Urinary bladder (tissue), 4 donors: ENCODE measurements around the gene C10orf71. TPM values are rescaled to one million over a fixed set of nuclear protein-coding genes. Genes with fewer than 3 reads are reported as not detected.

Experiments
- DNase-seq: peaks from one replicate; pipeline ENCODE4 v3.0.0-alpha.2; 2015; ENCODE audit errors: extremely low spot score
- H3K27ac ChIP-seq: one replicate; pipeline ENCODE4 v1.5.1; 2013; ENCODE audit warnings: low read depth, mild to moderate bottlenecking, moderate library complexity
- H3K36me3 ChIP-seq: one replicate; pipeline ENCODE4 v1.6.1; 2013; ENCODE audit warnings: mild to moderate bottlenecking, moderate library complexity; ENCODE audit not compliant: insufficient read depth
- H3K4me1 ChIP-seq: one replicate; pipeline ENCODE4 v1.6.1; 2013; ENCODE audit warnings: mild to moderate bottlenecking, moderate library complexity; ENCODE audit not compliant: insufficient read depth
- H3K4me3 ChIP-seq: one replicate; pipeline ENCODE4 v1.5.1; 2013; ENCODE audit warnings: low read depth, low read length
- WGBS: extraction: QIAGEN DNeasy Blood & Tissue Kit; methylation state at CpG from one replicate; pipeline ENCODE4 v1.1.7; 2013; 5-methylcytosine and 5-hydroxymethylcytosine counted together
- polyA plus RNA-seq: library from polyadenylated mRNA; stranded (reverse); fragments of 200-250 nt; gene quantifications from one replicate; pipeline ENCODE4 v1.2.3, GENCODE V29; 2013
- total RNA-seq: library from RNA; depleted of rRNA; stranded (reverse); fragments of >200 nt; gene quantifications from one replicate; pipeline ENCODE4 v1.2.3, GENCODE V29; 2014
- donor health status: healthy with polysubstance abuse.
- donor health status: healthy.

The C10orf71 gene
- total and polyA plus RNA-seq, 2 donors: 0.37 TPM; not detected in 1

- 85% methylated on average over 5 of the region's 5 CpGs for WGBS
- Histone ChIP-seq H3K36me3 (no peaks in the 10 kb centered on the region), H3K4me3 (no peak overlapping the region), H3K27ac (no peak overlapping the region), H3K4me1 (no peaks in the 10 kb centered on the region)
- no peak for DNase-seq
These were observed 5.2 kb downstream of the C10orf71 start for GRCh38 chr10:49304137-49304536.

GRCh38 chr10:49307921-49308320, 9.0 kb downstream of the C10orf71 start:
- no peaks in the 10 kb centered on the region for H3K4me1 ChIP-seq
- H3K4me3 ChIP-seq: no peak overlapping the region
- no peak overlapping the region for H3K27ac ChIP-seq
- no peak for DNase-seq
- no peaks in the 10 kb centered on the region for H3K36me3 ChIP-seq
- 96% methylated on average over 1 of the region's 1 CpG for WGBS

DNA sequence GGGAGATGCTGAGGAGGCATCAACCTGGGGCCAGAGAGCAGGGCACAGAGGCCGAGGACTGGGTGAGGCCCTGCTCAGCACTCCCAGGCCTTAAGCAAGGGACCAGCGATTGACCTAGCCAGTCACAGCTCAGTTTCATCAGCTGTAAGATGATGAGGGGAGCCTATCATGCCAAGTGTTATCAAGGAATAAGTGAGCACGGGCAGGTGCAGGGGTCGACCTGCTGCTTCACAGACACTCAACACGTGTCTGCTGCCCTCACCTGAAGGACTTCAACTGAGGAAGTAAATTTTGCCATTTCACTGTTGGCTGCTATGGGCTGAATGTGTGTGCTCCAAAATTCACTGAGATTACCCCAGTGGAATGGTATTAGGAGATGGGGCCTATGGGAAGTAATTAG, 9.9 kb downstream of the C10orf71 start:
- no peak overlapping the region for H3K4me3 ChIP-seq
- H3K36me3 ChIP-seq: no peaks in the 10 kb centered on the region
- 93% methylated on average over 5 of the region's 5 CpGs for WGBS
- no peaks in the 10 kb centered on the region for H3K4me1 ChIP-seq
- no peak for DNase-seq
- no peak overlapping the region for H3K27ac ChIP-seq

DNA sequence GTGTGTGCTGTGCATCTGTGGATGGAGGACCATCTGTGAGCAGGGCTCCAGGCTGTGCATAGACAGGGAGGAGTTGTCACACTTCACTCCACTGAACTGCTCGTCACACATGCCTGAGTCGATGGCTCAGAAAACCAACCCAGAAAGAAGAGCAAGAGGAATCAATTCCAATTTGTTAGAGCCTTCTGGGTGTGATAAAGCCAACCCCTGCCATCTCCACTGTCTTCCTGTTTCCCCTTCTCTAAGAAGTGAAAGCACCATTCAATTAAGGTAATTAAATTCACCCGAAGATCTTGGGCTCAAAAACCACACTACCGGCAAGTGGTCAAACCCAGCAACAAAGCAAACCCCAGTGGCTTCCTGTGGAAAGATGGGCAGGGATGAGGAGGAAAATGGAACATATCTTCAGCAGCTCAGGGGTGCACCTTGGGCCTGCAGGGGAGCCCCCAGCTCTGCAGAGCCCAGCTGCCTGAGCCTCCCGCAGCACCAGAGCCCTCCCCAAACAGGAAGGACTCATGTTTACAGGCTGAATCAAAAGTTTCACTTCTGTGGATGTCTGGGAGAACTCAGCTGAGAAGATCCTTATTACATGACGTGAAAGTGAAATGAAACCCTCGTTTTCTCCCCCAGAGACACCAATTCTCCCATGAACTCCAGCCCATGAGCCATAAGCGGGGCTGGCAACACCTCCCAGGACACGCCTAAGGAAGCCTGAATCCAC, 10.9 kb downstream of the C10orf71 start:
- no peak overlapping the region for H3K4me3 ChIP-seq
- no peaks in the 10 kb centered on the region for H3K36me3 ChIP-seq
- no peaks in the 10 kb centered on the region for H3K4me1 ChIP-seq
- no peak for DNase-seq
- 69% methylated on average over 9 of the region's 9 CpGs for WGBS
- H3K27ac ChIP-seq: no peak overlapping the region

DNA sequence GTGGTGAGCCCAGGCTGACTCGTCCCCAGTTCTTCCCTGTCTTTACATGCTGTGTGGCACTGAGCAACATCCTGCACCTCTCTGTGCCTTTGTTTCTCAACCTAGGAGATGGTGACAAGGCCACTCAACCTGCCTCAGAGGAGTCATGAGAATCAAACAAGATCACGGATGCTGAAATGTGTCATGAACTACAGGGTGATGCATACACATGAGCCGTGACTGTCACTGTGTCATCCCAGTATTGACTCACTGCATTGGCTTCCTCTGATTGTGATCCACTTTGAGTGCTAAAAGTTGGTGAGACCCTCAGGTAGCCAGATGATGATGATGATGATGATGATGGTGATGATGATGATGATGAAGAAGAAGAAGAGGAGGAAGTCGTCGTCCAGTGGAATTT, 11.5 kb downstream of the C10orf71 start:
- no peak for DNase-seq

DNA sequence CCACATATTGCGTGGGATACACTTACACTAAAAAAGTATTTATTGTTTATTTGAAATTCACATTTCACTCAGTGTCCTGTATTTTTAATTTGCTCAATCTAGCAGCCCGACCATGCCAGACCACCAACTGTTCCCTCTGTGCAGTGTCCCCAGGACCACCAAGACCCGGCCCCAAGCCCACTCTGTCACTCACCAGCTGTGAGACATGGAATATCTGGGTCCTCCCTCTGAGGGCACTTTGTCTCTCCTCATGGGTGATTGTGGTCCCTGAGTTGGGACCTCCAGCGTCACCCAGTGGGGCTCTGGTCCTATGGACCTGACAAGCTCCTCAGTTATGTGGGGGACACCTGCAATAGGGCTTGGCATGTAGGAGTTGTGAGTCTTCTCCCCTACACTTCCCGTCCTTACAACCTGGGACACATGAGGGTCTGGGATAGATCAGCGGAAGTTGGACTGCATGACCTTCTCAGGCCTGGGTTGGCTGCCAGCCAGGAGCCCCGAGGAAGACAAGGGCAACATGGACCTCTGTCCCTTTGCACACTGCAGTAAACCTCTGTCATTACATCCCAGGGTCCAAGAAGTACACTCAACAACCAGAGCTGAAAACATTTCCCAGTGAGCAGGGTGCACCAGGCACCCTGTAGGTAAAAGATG, 12.1 kb downstream of the C10orf71 start:
- H3K4me1 ChIP-seq: no peaks in the 10 kb centered on the region
- H3K36me3 ChIP-seq: no peaks in the 10 kb centered on the region
- no peak overlapping the region for H3K4me3 ChIP-seq
- no peak for DNase-seq
- 86% methylated on average over 7 of the region's 7 CpGs for WGBS
- H3K27ac ChIP-seq: no peak overlapping the region

More for the DNA sequence above, 11.5 kb downstream of the C10orf71 start:
- 84% methylated on average over 5 of the region's 5 CpGs for WGBS
- Histone ChIP-seq H3K36me3 (no peaks in the 10 kb centered on the region), H3K4me3 (no peak overlapping the region), H3K27ac (no peak overlapping the region), H3K4me1 (no peaks in the 10 kb centered on the region)

GRCh38 chr10:49311555-49312236, 12.7 kb downstream of the C10orf71 start:
- no peaks in the 10 kb centered on the region for H3K4me1 ChIP-seq
- WGBS: 69% methylated on average over 4 of the region's 4 CpGs
- DNase-seq: no peak
- no peaks in the 10 kb centered on the region for H3K36me3 ChIP-seq
- H3K4me3 ChIP-seq: no peak overlapping the region
- no peak overlapping the region for H3K27ac ChIP-seq

DNA sequence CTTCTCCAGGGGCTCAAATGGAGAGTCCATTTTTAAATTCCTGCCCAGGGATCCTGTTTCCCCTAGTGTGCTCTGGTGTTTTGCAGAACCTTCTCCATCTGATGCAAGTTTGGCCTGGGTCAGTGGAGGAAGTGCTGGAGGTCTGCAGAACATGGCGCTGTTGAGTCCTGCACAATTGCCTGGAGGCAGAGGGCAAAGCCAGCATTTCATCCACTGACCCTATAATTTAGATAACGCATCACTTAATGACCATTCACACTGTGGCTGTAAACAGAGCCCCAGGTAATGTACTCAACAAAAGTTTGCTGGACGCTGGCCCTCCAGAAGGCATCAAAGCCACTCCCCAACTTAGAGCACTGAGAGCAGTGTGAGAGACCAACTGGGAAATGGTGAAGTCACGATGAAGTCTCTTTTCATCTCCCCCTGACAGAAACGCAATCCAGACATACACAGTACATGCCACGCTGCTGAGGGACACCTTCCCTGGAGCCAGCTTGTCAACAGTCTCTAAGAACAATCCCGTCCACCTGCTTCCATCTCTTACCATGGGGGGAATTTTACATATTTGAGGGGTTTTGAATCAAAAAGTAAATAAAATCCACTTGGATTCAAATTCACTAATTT, 13.4 kb downstream of the C10orf71 start:
- no peak for DNase-seq
- Histone ChIP-seq H3K36me3 (no peaks in the 10 kb centered on the region), H3K27ac (no peak overlapping the region), H3K4me3 (no peak overlapping the region), H3K4me1 (no peaks in the 10 kb centered on the region)
- 52% methylated on average over 7 of the region's 7 CpGs for WGBS

DNA sequence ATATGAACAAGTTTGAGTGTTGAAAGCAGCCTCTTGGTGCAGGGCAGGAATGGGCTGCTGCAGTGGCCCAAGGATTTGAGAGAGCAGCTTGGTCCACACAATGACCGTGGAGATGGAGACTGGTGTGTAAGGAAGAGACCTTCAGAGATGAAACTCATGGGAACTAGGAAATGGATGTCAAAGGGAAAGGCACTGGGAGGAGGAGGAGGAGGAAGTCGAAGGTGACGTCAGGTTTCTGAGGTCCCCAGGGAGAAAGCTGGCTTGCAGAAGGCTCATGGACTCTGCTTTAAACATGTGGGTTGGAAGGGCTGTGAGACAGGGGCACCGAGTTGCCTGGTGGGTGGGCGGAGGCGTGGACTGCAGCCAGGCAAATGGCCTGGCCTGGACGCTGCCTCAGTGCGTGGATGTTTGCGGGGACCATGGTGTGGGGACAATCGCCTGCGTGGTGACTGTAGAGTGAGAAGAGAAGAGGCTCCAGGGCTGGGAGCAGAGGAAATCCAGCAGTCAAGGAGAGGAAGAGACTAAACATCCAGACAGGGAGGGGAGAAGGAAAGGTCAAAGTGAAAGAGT, 14.6 kb downstream of the C10orf71 start:
- H3K27ac ChIP-seq: no peak overlapping the region
- no peaks in the 10 kb centered on the region for H3K36me3 ChIP-seq
- no peak for DNase-seq
- no peak overlapping the region for H3K4me3 ChIP-seq
- H3K4me1 ChIP-seq: no peaks in the 10 kb centered on the region
- WGBS: 86% methylated on average over 11 of the region's 11 CpGs

DNA sequence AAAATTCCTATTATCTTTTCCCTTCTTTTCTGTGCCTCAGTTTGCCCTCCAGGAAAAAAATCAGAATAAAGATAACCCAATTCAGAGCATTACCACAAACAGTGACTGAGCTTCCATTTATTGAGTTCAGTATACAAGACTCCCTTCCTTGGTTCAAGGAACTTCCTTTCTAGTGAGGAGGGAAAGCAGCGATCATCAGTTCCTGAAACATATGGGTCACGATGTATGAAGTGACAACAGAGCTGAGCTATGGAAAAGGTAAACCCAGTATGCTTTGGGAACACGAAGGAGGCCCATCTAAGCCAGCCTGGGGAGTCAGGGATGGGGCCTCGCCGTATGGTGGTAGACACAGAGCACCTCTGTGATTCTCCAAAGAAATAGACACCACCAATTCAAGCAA, 15.8 kb downstream of the C10orf71 start:
- Histone ChIP-seq H3K4me3 (no peak overlapping the region), H3K27ac (no peak overlapping the region), H3K4me1 (no peaks in the 10 kb centered on the region), H3K36me3 (no peaks in the 10 kb centered on the region)
- 90% methylated on average over 5 of the region's 5 CpGs for WGBS
- no peak for DNase-seq

GRCh38 chr10:49318028-49318427, 19.1 kb downstream of the C10orf71 start:
- H3K36me3 ChIP-seq: no peaks in the 10 kb centered on the region
- DNase-seq: no peak
- no peaks in the 10 kb centered on the region for H3K4me1 ChIP-seq
- 86% methylated on average over 6 of the region's 6 CpGs for WGBS
- H3K27ac ChIP-seq: no peak overlapping the region
- H3K4me3 ChIP-seq: no peak overlapping the region

DNA sequence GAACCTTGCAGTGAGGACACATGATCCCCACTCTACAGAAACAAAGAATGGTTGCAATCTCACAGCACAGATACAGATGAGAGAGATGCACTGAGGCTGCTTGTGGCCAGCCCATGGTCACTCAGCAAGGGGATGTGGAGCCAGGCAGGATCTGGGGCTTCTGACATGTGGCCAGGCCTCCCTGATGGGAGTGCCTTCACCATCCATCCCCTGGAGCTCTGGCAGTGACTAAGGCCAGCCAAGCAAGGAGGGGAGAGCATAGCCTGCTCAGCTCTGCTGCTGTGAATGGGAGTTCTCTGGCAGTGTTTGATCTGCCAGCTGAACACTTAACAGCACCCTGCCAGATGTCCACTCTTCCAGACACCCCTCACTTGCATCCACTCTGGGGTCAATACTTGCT, 19.8 kb downstream of the C10orf71 start:
- Histone ChIP-seq H3K36me3 (no peaks in the 10 kb centered on the region), H3K4me3 (no peak overlapping the region), H3K4me1 (no peaks in the 10 kb centered on the region), H3K27ac (no peak overlapping the region)
- DNase-seq: no peak

- H3K4me3 ChIP-seq: no peak overlapping the region
- 84% methylated on average over 1 of the region's 1 CpG for WGBS
- H3K27ac ChIP-seq: no peak overlapping the region
- no peaks in the 10 kb centered on the region for H3K36me3 ChIP-seq
- H3K4me1 ChIP-seq: no peaks in the 10 kb centered on the region
- no peak for DNase-seq
These were observed 20.2 kb downstream of the C10orf71 start for GRCh38 chr10:49319206-49319605.
